SU-DHL-6 (cell line): Measurements from ENCODE around the gene SH3BGRL3.

Source experiments
- H2AFZ ChIP-seq: fragments of 200-600 bp; sonication (generic); 2 replicates; pipeline ENCODE4 v1.6.1; 2014; ENCODE audit warnings: low read depth, mild to moderate bottlenecking, moderate library complexity, mixed read lengths, antibody characterized with exemption, low read length; ENCODE audit not compliant: severe bottlenecking
- H3F3A ChIP-seq: fragments of 200-600 bp; shearing (Covaris generic); 2 replicates; pipeline ENCODE4 v1.6.0; 2016; ENCODE audit warnings: antibody characterized with exemption, mild to moderate bottlenecking; ENCODE audit not compliant: insufficient read depth
- H3K27ac ChIP-seq: fragments of 200-600 bp; sonication (generic); 2 replicates; pipeline ENCODE4 v1.5.1; 2016; ENCODE audit warnings: low read depth, mild to moderate bottlenecking, low read length, moderate library complexity, mixed read lengths
- H3K27me3 ChIP-seq: fragments of 200-600 bp; sonication (generic), shearing (Covaris generic); 2 replicates; pipeline ENCODE4 v1.6.0; 2014; ENCODE audit warnings: mild to moderate bottlenecking, low read length
- H3K36me3 ChIP-seq: fragments of 200-600 bp; sonication (generic); 2 replicates; pipeline ENCODE4 v1.6.1; 2014; ENCODE audit warnings: mild to moderate bottlenecking, low read length, mixed read lengths
- H3K4me2 ChIP-seq: fragments of 300-600, 200-600 bp; shearing (Covaris generic), sonication (generic); 2 replicates; pipeline ENCODE4 v1.6.0; 2014; ENCODE audit warnings: low read length, low read depth, mild to moderate bottlenecking; ENCODE audit not compliant: poor library complexity, severe bottlenecking
- H3K4me3 ChIP-seq: fragments of 200-600 bp; sonication (generic); 2 replicates; pipeline ENCODE4 v1.5.1; 2014; ENCODE audit warnings: antibody characterized with exemption, low read length, mild to moderate bottlenecking, mixed read lengths; ENCODE audit not compliant: insufficient read depth, poor library complexity, severe bottlenecking
- H3K79me2 ChIP-seq: fragments of 200-600 bp; sonication (generic); 2 replicates; pipeline ENCODE4 v1.6.1; 2014; ENCODE audit warnings: mild to moderate bottlenecking, low read length, moderate library complexity; ENCODE audit not compliant: insufficient read depth
- H3K9ac ChIP-seq: fragments of 200-600 bp; sonication (generic); 2 replicates; pipeline ENCODE4 v1.7.0; 2014; ENCODE audit warnings: mild to moderate bottlenecking, low read length
- H3K9me2 ChIP-seq: fragments of 200-600 bp; sonication (generic); replicated peaks from 2 replicates; pipeline ENCODE4 v1.6.1; 2014; ENCODE audit warnings: low read length; ENCODE audit not compliant: insufficient read depth
- H3K9me3 ChIP-seq: fragments of 200-600 bp; sonication (generic); 2 replicates; pipeline ENCODE4 v1.6.1; 2014; ENCODE audit warnings: low read length, mixed read lengths; ENCODE audit not compliant: insufficient read depth
- H4K20me1 ChIP-seq: fragments of 200-600 bp; sonication (generic); 2 replicates; pipeline ENCODE4 v1.6.1; 2014; ENCODE audit warnings: low read depth, mild to moderate bottlenecking, antibody characterized with exemption, low read length, moderate library complexity, mixed read lengths
- EZH2phosphoT487 ChIP-seq: fragments of 200-600 bp; sonication (generic), shearing (Covaris generic); conservative IDR thresholded peaks from 2 replicates; pipeline ENCODE4 v1.6.1; 2018; ENCODE audit warnings: mild to moderate bottlenecking, antibody characterized with exemption, low read length, moderate library complexity, mixed read lengths
- TF ChIP-seq, protein P1 (sequence below): fragments of 200-600 bp; sonication (generic); IDR thresholded peaks from one replicate; pipeline ENCODE4 v1.5.1; 2017; ENCODE audit warnings: antibody characterized with exemption, mild to moderate bottlenecking, low read length, moderate library complexity; ENCODE audit not compliant: insufficient read depth, poor library complexity, severe bottlenecking

SH3BGRL3 gene

DNA sequence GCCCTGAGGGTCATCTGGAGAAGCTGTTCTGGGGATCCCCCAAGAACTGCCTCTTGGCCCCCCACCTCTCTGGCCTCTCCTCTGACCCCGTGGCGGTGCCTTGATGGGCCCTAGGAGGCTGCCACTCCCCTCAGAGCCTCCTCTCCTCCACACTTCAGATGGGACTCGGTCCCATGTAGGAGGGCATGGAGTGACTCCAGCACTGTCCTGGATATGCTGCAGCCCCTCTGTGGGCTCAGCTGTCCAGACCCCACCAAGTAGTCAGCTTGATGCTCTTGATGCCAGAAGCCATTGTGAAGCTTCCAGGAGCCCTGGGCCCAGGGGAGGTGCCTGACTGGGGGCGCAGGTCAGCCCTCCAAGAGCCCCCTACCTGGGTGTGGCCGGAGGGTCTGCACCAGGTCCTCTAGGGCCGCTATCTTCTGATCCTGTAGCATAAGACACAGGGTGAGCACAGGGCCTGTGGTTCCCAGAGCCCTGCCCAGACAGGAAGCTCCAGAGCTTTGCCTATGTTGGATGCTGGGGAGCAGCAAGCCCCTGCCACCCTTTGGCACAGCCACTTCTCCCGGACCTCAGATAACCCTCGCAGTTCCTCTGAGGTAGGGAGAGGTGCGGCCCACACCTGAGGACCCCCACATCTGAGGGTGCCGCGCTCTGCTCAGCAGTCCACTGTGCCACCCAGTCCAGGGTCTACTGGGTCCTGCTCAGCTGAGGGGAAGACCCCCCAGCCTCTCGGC is 17.3 kb downstream of the SH3BGRL3 start:
- H3K4me2 ChIP-seq: no peak overlapping the region
- no peaks in the 10 kb centered on the region for H4K20me1 ChIP-seq
- H3K27ac ChIP-seq: no peak overlapping the region

DNA sequence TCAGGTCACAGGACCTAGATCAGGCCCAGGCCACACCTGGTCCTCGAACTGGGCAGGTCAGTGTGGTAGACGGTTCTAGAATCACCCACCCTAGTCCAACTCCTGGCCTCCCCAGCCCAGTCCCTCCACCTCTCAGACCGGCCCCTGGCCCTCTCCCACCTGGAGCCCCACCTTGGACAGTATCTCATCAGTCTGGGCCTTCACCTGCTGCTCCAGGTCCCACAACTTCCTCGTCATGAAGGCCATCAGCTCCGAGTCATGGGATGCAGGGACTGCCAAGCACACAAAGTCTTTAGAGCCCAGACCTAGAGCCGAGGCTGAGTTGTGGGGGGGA is 17.9 kb downstream of the SH3BGRL3 start:
- TF ChIP-seq EZH2phosphoT487: no peak
- TF ChIP-seq, protein P1, sequence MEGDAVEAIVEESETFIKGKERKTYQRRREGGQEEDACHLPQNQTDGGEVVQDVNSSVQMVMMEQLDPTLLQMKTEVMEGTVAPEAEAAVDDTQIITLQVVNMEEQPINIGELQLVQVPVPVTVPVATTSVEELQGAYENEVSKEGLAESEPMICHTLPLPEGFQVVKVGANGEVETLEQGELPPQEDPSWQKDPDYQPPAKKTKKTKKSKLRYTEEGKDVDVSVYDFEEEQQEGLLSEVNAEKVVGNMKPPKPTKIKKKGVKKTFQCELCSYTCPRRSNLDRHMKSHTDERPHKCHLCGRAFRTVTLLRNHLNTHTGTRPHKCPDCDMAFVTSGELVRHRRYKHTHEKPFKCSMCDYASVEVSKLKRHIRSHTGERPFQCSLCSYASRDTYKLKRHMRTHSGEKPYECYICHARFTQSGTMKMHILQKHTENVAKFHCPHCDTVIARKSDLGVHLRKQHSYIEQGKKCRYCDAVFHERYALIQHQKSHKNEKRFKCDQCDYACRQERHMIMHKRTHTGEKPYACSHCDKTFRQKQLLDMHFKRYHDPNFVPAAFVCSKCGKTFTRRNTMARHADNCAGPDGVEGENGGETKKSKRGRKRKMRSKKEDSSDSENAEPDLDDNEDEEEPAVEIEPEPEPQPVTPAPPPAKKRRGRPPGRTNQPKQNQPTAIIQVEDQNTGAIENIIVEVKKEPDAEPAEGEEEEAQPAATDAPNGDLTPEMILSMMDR: no peak
- Histone ChIP-seq H3K27ac (no peak overlapping the region), H2AFZ (no peak overlapping the region), H3K27me3 (no peaks in the 10 kb centered on the region), H3K9me3 (no peaks in the 10 kb centered on the region), H3K9me2 (no peaks in the 10 kb centered on the region), H3K4me3 (no peak overlapping the region), H3K9ac (no peak overlapping the region), H4K20me1 (no peaks in the 10 kb centered on the region), H3K36me3 (no peaks in the 10 kb centered on the region), H3K79me2 (no peaks in the 10 kb centered on the region), H3F3A (no peaks in the 10 kb centered on the region), H3K4me2 (no peak overlapping the region)

More for the DNA sequence above, 17.3 kb downstream of the SH3BGRL3 start:
- Histone ChIP-seq H3K27me3 (no peaks in the 10 kb centered on the region), H3K9me2 (no peaks in the 10 kb centered on the region), H3K9ac (no peak overlapping the region), H3K79me2 (no peaks in the 10 kb centered on the region), H3K4me3 (no peak overlapping the region), H3K36me3 (no peaks in the 10 kb centered on the region), H3F3A (no peaks in the 10 kb centered on the region), H2AFZ (no peak overlapping the region), H3K9me3 (no peaks in the 10 kb centered on the region)
- TF ChIP-seq, protein P1: no peak
- no peak for TF ChIP-seq EZH2phosphoT487

DNA sequence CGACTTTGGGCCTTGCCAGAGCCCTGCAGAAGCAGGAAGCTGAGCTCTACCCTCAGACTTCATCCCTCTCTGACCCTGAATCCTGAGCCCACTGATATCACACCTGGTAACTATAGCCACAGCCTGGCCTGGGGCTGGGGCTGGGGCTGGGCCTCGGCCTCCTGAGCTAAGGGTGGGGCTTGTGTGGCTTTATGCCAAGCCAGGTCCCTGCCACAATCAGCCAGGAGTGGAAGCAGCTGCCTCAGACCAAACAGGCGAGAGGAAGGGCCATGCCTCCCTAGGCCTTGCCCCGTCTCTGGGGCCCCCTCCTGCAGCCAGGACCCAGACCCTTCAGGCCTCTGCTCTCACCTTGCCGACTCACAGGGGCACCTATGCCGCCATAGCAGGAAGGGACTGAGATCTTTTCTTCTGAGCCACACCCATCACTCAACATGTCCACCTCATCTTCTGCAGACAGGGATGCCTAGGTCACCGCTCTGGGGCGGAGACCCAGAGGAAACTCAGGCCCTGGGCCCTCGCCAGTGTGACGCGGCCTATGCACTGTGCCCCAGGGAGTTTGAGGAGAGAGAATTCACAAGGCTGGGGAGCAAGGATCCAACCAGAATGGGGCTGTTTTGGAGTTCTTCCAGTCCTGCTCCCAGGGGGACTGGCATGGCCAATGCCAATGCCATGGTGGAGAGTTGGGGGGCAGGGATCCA is 20.8 kb downstream of the SH3BGRL3 start:
- H3K27ac ChIP-seq: no peak overlapping the region
- no peak overlapping the region for H3K4me2 ChIP-seq
- H3K36me3 ChIP-seq: no peaks in the 10 kb centered on the region
- H3K9me2 ChIP-seq: no peaks in the 10 kb centered on the region
- TF ChIP-seq, protein P1: no peak
- no peak for TF ChIP-seq EZH2phosphoT487
- H3K9me3 ChIP-seq: no peaks in the 10 kb centered on the region
- no peaks in the 10 kb centered on the region for H3K27me3 ChIP-seq
- no peaks in the 10 kb centered on the region for H3F3A ChIP-seq
- no peak overlapping the region for H3K9ac ChIP-seq
- H4K20me1 ChIP-seq: no peaks in the 10 kb centered on the region
- H2AFZ ChIP-seq: no peak overlapping the region
- H3K79me2 ChIP-seq: peaks cover 20% of the 10 kb centered on the region
- no peak overlapping the region for H3K4me3 ChIP-seq
